HG02973 (cell line): ENCODE measurements around the gene ZNRF1.

Experiments used
- ATAC-seq: cut with Tn5 transposase; IDR thresholded peaks from one replicate; pipeline ENCODE4 v1.9.1; 2021; ENCODE audit warnings: moderate library complexity; ENCODE audit not compliant: unreplicated experiment

The ZNRF1 gene

DNA sequence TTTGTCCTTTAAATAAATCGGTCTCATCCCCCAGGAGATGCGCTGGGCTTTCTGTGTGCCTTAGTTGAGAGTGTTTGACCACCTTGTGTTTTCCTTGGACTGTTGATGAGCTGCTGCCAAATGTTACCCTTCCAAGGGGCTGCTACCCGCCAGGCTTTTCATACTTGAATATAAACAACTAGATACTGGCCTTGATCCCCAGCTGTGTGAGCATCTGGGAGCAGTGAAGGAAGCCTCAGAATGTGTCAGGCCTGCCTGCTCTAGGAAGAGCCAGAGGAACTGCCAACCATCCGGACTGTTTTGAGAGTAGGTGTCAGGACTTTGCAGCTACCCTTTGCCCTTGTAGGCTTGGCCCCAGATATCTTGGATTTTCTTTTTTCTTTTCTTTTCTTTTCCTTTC lies 60.0 kb downstream of the ZNRF1 start:
- ATAC-seq: no peak

DNA sequence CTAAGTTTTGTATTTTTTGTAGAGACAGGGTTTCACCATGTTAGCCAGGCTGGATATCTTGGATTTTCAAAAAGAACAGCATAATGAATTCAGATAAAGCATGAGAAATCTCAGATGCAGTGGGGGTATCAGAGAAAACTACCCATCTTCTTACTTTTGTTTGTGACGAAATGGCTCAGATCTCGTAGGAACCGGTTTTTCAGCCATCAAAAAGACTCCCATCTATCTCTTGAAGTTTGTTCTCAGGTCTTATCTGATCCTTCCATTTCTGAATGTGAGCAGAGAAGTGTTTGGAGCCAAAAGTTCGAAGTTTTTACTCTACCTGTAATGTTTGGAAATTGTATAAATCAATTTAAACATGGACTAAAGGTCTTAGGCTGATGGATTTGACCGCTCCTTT lies 60.6 kb downstream of the ZNRF1 start:
- ATAC-seq: no peak

DNA sequence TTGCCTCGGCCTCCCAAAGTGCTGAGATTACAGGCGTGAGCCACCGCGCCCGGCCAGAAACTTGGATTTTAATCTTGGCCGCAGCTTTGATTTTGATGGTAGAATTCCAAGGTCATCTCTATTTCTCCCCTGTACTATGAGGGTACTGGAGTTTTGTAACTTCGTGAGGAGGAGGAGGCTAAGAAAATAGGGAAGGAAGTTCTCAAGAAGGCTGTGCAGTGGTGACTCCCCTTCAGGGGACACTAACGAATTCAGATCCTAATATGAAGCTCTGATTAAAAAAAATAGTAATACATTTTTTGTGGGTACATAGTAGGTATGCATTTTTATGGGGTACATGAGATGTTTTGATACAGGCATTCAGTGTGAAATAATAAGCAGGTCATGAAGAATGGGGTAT lies 61.9 kb downstream of the ZNRF1 start:
- ATAC-seq: no peak

DNA sequence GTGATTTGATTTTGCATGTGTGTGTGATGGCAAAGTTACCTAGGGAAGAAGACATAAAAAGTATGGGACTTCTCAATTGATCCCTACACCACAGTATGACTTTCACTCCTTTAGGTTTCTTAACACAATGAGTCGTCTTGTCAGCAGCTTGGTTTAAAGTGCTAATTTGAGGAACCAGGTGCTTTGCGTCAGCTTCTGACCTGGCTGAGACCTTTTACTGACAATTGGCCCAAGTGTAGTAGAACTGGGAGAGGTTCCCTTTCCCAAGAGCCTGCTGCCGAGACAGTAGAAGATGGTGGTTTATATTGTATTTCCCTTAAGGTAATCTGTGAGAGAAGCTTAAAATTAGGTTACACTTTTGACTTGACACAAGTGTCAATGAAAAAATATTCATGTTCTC lies 62.8 kb downstream of the ZNRF1 start:
- no peak for ATAC-seq

DNA sequence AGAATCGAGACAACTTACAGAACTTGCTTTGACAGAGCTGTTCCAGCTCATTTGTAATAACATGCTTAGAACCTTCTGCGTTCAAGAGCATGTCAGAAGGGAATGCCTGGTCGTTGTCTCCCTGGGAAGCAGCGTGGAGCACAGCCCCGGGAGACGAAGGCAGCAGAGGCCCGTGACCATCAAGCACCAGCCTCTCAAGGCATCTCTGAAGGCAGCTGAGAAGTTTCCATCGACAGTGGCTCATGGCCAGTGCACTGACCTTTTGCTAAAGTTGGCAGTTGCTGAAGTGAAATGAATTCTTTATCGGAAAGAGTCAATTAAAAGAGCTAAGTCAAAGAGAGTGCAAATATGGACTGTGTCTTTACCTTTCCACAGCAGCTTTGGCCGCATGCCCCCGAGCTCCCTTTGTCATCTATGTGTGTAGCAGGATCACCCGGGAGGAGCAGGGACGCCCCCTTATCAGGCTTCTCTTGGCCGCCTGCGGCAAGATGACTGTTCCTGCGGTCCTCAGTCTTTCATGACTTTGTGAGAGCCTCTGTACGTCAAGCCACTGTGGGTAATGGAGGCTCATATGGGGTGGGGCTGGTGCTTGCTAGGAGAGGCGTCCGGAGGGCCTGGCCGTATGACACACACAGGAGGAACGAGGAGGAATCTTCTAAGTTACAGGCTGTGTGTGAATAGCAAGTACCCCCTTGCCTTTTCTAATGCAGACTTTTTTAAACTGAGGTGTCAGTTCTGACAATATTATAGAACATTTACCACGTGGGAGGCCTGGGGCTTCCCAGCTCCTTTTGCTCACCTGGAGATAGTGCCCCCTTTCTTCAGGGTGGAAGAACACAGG lies 63.5 kb downstream of the ZNRF1 start:
- no peak for ATAC-seq

DNA sequence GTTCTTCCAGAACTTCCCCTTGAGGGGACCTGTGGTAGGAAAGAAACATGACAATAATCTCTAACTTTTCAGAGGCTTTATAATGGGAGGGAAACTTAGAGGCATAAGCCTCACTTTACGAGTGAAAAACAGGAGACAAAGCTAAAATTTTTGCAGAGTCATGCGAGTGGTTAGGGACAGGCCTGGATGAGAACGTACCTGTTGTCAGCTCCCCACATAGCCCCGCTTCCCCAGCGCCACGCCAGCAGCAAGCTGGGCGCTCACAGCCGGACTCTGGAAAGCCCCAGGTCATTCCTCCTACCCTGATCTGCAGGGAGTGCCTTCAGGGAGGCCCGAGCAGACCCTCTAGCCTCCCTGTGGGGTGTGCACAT lies 64.1 kb downstream of the ZNRF1 start:
- ATAC-seq: no peak

DNA sequence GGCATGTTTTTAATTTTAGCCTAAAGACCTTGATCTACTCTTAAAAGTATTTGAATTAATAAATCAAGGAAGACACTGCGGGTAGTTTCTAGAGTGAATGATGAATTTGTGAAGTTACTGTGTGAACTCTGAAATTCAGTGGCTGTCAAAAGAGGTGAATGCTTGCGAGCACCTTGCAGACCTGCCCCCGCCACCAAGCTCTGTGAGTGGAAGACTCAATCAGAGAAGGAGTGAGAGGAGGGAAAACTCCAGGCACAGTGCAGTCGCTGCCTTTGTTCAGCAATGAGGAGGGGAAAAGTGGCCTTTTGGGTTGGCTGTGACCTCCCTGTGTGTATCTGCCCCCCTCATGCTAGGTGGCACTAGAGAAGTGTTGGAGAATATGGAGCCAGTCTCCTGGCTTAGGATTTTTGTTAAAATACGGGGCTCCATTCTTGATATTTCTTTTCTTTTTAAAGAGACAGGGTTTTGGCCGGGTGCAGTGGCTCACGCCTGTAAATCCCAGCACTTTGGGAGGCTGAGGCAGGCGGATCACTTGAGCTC lies 64.8 kb downstream of the ZNRF1 start:
- no peak for ATAC-seq

DNA sequence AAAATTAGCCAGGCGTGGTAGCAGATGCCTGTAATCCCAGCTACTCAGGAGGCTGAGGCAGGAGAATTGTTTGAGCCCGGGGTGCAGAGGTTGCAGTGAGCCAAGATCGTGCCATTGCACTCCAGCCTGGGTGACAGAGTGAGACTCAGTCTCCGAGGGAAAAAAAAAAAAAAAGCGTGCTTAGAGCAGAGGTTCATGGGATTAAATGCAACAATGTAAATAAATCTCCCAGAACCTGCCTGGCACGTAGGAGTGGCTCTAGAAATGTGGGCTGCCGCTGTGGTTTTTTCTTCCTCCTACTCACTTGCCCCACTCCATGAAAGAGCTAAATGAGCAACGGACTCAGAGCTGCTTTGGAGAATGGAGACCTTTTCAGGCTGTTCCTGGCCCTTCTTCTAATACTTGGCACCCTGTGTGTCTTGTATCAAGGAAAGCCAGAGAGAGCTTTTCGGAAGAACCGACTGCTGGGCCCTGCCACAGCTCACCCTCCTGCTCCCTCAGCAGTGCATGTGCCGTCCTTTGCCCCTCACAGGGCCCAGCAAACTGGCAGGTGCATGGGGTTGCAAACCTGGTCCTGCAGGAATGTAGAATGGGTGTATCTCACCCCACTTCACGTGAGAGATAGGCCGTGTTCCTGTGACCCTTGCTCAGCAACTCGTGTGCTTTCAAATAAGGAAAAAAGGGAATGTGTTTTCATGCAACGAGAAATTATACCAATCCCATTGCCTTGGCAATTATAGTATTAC lies 65.8 kb downstream of the ZNRF1 start:
- ATAC-seq: no peak

DNA sequence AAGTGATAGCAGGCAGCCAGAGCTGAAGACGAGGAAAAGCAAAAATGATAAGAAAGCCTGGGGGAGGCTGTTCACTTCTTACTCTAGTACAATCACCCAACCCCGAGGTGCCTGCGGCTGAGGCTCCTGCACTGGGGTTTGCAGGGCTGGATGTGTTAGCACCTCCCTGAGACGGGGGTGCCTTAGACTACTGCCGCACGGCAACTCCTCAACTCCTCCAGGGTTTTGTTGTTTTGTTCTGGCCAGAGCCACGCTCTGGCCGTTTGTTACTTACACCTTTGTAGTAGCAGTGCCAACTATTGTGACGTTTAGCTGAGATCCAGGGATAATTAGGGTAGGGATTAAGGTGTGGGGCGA lies 66.3 kb downstream of the ZNRF1 start:
- no peak for ATAC-seq

DNA sequence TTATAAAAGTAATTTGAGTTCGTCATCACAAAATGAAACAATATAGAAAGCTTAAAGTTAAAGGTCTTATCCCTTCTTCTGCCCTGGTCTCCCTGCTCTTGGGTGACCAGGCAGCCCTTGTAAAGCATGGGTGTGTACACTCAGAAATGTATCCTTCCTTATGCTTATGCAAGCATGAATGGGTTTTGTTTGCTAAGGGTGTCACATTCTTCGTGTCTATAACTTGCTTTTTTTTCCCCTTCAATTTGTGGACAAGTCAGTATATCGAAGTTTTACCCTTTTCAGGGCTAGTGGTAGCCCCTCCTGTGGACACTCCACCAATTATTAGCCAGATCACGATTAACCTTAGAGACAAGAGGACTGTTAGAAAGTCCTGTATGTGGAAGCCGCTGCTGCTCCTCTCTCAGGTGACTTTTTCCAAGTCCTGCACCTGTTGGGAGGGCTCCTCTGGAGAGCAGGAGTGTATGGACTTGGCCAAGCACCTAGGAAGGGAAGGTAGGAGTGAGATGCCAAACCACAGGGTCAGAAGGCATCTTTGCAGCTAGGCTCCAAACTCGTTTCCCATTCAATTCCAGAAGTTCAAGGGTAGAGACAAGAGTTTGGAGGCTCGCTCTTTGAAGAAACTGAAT lies 66.8 kb downstream of the ZNRF1 start:
- ATAC-seq: no peak

DNA sequence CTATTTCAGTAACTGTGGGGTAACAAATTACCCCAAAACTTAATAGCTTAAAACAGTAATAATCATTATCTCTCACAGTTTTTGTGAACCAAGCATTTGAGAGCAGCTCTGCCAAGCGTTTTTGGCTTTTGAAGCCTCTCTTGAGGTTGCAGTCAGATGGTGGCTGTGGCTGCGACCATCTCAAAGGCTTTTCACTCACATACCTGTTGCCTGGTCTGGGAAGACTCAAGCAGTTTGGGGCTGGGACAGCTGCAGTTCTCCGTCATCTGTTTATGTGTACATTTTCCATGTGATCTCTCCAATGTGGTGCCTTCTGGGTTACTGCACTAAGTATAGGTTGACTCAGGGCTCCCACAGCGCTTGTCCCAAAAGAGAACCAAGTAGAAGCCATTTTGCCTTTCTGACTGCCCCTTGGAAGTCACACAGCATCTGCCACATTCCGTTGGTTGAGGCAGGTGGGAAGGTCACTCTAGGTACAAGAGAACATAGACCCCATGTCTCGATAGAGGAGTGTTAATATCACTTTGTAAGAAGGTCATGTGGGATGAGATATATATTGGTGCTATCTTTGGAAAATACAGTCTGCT lies 68.1 kb downstream of the ZNRF1 start:
- ATAC-seq: no peak

DNA sequence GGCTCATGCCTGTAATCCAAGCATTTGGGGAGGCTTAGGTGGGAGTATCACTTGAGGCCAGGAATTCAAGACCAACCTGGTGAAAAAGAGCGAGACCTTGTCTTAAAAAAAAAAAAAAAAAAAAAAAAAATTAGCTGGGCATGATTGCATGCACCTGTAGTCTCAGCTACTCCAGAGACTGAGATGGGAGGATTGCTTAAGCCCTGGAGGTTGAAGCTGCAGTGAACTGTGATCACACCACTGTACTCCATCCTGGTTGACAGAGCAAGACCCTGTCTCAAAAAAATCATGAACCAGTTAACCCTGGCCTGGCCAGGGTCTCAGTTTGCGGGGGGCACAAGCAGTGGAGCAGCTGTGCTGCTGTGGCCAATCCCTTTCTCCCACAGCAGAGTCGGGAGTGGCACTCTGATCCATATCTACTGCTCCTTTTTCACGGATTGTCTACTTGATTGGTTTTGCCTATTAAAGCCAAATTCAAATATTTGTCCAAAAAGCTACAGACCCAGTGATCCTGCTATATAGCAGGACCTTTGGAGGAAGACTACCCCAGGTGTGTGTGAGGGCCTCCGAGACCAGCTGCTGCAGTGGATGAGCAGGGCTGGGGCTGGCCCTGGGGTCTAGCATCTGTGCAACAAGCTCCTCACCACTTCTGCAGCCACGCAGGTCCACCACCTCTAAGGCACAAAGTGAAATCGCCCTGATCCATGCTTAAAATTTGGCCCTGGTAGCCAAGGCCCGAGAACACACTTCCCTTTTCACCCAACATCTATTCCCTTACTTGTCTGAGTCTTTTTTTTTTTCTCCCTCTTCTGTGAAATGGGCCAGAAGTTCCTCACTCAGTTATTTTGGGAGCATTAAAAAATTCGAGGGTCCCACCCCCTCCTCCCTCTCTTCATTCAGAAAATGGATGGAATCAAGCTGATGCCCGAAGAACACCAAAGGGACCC lies 69.5 kb downstream of the ZNRF1 start:
- ATAC-seq: no peak

DNA sequence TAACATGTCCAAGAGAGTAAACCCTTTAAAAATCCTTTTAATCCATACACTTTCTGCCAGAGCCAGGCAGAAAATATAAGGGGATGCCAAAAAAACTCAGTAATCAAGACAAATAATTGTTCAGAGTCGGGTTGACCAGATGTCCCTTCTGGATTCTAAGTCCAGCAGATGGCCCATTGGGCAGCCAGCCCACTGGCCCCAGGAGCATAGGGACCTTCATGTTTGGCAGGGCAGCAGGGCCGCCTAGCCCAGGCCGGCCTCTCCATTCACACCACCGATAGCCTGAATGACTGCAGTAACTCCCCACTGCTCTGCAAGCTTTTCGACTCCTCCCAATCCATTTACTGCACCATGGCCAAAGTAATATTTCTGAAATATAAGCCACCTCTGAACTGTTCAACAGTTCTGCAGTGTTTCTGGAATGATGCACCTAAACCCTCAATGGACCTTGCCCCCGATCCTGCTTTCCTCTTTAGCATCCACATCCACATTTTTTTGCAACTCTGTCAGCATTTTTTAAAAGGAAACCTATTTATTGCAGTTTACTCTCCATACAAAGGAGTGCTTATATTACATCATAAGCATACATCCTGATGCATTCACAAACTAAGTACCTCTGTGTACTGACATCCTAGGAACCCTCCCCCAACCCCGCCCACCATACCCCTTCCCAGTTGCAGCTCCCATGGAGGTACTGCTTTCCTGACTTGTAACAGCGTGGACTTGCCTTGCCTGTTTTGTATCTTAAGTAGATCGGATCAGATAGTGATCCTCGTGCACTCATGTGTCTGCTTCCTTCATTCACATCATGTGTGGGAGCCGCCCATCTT lies 71.4 kb downstream of the ZNRF1 start:
- no peak for ATAC-seq

DNA sequence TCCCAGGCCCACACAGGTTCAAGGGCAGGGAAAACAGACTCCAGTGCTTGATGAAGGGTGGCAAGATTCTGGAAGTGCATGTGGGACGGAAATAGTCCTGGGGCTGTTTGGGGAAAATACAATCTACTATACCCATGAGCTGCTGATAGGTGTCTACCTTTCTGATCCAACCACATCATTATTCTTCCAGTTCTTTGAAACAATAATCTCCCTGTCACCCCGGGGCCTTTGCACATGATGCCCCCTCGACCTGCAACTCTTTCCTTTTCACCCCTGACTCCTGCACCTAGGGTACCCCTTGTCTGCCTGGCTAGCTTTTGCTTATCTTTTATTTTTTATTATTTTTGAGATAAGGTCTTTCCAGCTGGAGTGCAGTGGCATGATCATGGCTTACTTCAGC lies 72.8 kb downstream of the ZNRF1 start:
- no peak for ATAC-seq

DNA sequence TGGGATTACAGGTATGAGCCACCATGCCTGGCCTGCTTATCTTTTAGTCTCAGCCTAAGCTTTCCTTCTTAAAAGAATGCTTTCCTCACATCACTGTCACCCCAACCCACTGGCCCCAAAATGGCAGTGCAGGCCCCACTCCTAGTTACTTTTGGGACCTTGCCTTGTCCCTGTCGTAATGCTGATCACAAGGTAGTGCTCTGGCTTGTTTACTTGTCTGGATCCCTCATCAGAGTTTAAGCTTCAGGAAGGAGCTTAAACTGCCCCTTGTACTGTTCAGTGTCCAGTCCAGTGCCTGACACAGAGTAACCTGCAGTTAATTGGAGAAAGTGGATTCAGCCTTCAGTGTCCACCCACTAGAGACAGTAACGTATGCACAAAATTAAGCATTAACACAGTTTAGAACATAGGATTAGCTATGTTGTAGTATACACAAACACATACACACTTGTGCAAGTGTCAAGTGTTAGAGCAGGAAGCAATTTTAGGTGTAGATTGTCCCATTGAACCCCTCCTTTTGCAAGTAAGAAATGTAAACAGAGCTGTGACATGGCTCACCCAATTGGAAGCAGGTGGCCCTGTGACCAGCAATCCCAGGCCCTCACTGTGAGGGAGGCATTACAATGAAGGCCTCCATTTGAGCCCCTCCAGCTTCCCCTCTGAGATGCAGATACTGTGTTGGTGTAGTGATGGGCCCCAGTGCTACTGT lies 73.6 kb downstream of the ZNRF1 start:
- ATAC-seq: no peak

DNA sequence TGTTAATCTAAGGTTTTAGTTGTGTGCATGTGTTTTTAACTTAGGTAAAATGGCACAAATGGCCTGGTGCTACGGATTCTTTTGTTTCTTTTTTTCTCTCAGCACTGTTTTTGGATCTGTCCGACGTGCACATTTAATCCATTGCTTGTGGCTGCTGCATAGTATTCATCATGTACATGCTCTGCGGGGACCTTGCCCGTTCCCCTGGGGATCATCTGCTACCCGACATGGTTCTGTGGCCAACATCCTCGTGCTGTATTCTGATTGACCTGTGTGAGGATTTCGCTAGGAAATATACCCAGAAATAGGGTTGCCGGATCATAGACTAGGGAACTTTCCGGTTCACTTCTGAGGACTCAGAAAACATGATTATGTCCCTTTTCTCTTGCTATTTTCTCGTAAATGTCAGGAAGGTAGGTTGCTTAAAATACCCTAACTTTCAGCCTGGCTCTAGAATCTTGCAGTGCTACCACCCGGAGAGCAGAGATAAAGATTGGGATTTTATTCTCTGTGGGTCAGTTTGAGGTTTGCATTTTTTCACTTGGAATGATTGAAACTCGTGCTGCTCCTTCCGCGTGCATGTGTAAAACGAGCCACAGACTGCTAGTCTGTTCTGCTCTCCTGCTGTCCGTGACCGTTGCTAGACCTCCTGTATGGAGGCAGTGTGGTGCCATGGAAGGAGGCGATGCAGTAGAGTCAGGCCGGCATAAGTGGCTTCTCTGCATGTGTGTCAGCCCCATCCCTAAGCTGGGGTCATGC lies 74.9 kb downstream of the ZNRF1 start:
- ATAC-seq: no peak

DNA sequence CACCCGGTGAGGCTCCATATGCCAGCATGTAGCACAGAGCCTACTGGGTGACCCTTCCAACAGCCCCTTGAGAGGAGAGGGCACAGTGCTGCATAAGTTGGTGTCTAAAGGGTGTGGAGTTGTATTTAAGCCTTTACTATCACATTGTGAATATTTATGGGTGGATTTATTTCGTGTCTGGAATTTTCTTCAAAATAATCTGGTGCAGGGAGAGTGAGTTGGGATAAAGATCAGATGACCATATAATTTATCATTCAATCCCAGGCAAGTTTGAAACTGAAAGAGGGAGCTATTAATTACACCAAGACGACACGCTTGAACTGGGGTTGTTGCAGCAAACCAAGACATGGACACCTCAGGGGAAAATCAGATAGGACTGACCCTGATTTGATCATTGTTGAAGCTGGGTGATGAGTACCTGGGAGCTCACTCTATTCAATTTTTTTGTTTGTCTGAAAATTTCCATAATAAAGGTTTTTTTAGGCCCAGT lies 75.5 kb downstream of the ZNRF1 start:
- no peak for ATAC-seq
